HG03575 (cell line): ENCODE measurements around the gene GNG12.

ENCODE experiments used
- ATAC-seq: cut with Tn5 transposase; IDR thresholded peaks from one replicate; pipeline ENCODE4 v1.9.1; 2021; ENCODE audit not compliant: unreplicated experiment, insufficient number of reproducible peaks, low FRiP score; ENCODE audit errors: extremely low read depth

GNG12 gene

DNA sequence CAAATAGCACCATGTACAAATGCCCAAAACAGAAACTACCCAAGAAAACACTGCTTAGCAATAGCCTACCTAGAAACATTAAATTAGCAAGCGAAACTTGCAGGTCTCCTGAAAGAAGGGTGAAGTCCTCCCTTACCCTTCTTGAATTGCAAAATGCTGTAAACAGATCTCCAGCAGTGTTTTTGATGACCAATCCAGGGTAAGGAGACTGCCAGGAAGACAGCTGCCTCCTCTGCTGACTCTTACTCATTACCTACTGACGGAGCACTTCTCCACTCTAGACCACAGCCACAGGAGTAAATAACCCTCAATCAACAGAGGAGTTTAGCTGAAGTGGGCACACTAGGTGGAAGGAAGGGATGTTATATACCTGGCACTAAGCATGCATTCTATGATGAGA is 180.5 kb downstream of the GNG12 start:
- ATAC-seq, result no peak
